ENCODE data around the gene NR2F2.

Gene NR2F2

DNA sequence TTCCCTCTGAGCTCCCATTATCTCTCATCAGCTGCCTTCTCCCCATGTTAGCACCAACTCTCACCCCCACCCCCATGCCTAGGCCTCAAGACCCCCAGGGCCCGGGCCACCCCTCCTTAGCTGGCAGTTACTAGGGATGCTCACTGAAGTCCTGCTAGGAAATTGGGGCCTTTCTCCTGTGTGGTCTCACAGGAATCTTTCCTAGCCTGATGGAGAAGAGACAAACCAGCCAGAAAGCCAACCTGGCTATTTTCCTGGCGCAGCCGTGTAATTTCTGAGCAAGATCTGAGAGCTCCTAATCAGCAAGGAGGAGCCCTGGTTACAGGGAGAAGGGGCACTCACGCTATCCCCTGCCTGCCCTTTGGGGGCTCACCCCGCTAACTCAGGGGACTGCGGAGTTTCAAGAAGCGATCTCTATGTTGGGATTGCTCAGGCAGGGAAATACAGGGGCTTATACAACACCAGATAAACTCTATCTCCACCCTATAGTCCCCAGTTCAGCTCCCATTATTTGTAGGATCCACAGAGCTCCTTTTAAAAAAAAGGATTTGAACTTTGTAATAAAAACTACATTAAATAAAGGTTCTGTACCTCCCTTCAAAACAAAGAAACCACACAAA lies 25.2 kb downstream of the NR2F2 start:
- no peak for DNase-seq

DNA sequence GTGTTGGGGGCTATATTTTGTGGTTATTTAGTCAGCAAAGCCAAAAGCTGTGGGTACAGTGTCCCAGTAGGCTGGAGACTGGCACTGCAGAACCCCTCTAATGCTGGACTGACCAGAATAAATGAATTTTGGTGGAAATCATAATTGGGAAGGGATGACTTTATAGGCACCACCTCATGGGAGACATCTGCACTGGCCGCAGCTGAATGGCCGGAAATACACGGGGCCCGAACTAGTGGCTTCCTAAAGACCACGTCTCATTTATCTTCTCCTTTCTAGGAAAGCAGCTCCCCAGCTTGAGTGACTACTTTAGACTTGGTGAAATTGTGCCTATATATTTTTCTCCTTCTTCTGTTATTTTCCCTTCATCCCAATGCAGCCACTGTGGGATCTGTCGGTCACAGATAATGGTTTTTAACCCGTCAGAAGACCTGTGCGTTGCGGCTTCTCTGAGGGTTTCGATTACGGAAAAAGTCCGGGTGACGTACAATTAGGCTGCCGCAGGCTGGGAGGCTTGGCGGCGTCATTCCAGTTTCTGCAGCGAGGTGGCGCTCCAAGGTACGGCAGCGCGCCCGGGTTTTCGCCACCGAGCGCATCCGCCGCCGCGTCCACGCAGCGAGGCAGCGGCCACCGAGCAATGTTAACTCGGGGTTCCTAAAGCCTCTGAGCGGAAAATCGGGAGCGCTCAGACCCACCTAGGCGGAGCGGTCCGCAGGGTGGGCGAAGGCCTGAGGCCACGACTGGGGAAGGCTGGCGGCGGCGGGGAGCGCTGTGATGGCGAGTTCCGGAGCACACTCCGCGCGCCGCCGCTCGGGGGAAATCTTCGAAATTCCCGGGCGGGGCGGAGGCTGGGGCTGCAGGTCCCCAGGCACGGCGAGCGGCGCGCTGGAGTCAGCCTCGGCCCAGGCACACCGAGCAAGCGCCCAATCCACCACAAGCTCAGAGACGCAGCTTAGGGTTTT lies 26.3 kb downstream of the NR2F2 start:
- peak; percentile 39 for DNase-seq

DNA sequence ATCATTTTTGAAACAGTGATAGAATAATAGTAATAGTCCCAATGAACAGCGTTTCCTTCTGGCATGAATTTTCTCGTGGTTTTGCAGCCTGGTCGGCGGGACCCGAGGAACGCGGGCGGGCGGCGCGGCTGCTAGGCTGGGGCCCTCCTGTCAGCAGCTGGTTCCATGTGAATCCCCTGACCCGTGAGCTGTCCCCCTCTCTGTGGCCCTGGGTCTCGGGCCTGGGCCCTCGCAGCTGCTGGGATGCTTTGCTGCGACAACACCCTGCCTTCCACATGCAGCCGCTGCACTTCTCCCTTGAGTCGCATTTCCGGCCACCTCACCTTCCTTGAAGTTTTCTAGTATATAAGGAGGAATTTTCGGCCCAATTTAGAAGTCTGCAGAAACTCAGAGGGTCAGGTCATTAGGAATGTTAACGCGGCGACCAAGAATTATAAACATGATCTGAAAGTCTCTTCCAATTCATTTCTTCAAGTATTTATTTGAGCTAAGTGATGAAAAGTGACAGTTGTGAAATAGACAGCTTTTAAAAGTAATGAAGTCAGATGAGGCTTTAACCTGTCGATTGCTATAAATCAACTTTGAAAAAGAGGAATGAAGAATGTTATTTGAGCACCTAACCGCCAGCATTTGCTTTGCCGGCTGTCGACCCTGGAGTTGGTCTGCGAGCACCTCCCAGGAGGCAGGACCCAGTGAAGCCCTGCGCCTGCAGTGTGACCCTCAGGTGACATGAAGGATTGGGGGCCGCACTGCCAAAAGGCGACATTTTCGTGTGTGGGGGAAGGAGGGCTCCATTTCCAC lies 27.7 kb downstream of the NR2F2 start:
- DNase-seq = no peak

DNA sequence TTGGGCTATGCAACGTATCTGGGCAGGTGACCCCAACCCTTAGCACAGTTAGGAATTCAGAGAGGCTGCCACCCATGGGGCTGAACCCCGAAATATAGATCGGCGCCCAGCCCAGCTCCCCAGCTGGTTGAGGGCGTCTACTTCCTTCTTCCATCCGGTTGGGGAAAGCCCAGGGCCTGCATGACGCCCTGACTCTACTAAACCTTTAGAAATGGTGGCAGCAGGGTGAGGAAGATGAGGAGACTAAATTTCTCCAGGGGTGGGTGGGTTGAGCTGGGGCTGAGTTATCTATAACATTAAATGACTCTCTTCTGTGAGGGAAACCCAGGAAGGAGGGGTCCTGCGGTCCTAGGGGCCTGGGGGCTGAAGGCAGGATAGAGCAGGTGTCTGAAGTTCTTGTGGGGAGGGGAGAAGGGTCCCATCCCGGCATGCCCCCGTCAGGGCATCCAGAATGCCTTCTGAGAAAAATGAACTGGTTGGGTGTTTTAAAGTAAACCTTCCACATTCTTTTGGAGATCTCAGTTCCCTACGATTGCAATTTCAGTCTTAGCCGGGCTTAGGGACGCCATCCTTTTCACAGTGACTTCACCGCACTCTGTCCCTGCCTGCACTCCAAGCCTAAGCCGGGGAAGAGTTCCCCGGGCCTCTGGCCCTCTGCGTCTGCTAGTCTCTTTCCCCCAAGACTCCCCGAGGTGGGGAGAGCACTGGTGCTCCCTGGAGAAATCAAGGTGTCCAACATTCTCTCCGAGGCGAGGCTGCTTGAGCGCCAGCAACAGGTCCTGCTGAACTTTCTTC lies 28.5 kb downstream of the NR2F2 start:
- no peak for DNase-seq

DNA sequence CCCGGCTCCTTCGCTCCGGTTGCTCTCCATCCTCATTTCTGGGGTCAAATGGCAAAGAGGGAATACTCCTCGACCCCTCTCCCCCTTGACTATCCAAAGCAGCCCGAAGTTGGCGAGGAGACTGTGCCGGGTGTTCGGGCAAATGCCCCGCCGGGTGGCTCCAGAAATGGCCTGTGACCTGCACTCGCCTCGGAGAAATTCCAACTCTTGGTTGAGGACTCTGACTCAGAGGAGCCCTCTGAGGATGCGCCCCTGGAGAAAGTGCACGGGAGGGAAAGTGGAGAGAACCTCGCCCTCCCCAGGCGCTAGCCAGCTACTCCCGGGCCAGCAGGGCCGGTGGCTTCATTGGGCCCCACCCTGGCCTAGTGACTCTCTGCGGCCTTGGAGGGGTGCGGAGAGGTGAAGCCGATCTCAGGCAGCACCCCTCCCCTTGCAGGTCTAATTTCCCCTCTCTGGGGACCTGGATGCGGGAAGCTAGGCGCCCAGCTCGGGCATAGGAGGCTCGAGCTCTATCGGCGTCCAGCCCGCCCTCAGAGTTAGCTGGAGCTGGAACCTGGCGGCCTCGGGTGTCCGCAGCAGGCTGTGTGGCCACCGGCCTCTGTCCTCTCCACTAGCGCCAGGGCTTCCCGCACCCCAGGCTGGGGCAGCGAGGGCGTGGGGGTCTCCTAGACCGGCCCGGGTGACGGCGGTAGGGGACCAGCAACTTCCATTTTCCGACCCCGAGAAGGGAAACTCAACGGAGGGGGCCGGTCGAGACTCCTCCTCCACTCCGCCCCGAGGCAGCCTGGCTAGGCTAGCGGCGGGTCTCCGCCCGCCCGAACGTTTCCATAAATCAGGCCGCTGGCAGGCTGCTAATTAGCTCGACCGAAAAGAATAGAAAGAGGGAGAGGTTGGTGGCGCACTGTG lies 29.4 kb downstream of the NR2F2 start:
- DNase-seq = no peak

DNA sequence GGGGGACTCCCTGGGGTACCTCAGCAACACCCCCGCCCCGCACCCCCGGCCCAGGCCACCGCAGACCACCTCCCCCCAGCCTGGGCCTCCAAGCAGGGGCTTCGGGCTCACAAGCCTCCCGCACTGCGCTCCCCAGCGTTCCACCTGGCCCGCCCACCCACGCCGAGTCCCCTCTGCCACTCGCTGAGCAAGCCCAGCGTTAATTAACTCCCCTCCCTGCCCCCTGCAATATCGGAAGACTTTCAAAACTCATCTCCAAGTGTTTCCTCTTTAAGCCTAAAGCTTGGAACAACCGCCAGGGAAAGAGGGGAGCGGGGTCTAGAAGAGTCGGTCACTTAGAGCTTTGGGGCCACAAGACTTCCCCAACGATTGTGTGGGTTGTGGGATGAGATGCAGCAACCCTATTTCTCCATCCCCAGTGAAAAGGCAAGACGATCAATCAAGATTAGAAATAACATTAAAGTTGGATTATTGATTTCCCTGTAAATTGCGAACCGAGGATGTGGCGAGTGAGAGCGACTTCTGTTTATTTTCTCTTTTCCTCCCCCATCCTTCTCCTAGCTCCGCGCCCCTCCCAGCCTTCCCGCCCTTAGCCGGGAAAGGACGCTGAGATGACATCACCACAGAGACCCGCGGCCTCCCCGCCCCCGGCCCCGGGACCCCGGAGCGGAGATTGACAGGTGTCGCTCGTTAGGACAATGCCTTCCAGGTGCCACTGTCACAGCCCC lies 30.2 kb downstream of the NR2F2 start:
- no peak for DNase-seq

DNA sequence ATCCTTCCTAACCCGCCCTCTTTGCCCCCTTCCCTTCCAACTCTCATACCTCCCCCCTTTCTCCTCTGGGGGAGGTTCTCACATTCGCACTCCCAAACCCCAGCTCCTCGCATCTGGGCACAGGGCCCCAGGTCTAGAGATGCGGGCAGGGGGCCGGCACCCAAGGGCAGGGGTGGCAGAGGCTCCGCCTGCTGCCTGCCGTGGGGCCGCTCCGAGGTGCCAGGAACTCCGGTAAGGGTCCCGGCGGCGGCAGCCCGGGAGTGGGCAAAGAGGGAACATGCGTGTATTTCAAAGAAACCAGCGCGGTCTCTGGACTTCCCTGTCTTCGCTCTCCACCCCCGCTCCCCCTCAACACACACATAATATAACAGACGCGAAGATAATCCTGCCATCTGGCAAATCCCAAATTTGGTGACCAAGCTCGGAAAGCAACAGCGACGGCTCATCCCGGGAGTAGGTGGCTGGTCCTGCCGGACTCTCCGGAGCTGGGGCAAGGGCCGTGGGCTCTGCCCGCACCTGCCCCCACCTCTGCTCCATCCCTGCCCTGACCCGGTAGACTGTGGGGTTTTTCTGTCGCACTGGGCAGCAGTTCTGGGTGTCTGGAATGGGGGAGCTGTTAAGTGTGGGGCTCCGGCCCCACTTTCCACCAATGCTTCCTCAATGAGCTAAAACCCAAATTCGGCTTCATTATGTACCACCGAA lies 31.0 kb downstream of the NR2F2 start:
- no peak for DNase-seq

DNA sequence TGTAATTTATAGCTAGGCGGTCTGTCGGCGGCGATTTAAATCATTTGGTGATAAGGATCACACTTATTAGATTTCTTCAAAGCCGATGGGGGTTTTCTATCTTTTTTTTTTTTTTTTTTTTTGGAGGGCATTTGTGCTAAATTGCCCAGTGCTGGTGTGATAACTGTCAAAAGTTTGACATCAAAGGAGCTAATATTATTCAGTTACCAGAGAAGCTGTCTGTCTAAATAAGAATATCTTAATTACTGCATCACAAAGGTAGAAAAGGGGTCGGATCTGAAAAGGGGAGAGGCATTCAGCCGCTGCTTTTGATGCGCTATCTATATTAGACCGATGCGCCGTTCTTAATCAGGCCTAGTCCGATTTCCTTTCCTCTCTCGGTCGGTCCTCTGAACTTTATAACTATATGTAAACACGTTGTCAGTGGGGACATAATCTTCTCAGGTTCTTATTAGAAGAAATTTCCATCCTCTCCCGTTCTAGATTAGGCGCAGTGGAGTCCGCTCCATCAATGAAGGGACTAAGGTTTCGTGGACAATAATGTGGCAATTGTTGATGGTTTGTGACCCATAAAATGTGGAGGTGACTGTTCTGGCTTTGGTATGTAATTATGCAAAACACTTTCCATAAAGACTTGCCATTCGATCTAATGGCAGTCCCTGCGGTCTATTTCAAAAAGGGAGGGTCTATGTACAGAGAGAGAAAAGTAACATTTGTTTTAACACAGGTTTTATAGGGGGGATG lies 31.7 kb downstream of the NR2F2 start:
- DNase-seq = peak; percentile 47

DNA sequence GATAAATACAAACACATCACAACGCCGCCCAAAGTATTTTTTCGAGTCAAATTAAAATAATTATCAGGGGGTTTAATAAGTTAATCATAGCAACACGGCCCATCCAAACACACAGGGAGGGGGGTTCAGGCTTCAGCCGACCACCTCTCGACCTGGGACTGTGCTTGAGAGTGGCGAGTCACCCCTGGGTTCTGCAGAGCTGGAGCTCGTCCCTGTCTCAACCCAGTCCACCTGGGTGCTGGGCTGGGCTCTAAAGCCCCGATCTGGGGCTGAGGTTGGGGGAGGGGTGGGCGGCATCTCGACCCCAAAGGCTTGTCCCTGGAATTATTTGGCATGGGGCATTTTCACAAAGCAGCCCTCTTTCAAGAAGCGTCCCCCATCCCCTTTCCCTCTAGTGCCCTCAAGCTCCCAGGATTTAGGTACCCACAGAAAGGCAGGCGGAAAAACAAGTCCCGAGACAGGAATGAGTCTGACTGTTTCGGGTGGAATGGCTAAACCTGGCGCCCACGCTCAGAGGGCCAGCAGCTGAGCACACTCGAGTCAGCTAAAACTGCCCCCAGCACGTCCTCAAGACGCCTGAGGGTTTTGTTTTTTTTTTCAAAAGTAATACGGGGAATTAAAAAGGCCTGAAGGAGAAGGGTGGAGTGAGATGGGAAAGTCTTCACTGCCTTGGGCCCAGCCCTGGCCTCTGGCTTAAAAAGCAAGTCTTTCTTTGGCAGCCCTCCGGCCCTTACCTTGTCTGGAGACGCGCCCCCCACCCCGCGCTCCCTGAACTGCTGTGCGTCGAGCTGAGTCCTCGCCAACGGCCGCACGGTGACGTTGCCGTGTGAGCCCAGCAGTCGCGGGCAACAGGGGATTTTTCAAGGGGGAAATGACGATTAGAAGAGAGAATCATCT lies 32.5 kb downstream of the NR2F2 start:
- no peak for DNase-seq

DNA sequence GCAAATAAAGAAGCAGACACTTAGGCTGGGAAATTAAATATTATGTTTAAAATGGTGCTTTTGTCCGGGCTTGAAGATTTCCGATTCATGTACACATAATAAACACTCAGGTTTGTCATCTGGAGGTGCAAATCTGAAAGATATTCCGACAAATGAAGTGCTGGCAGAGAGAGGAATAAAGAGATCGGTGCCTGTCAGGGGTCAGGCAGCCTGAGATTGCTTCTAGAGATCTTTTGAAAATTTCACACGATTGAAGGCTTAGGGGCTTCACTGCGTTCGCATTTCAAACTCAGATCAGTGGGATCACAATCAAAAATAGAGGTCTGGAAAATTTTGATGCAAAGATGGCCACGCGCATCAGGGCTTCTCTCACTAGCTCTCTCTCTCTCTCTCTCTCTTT lies 33.2 kb downstream of the NR2F2 start:
- DNase-seq = no peak

DNA sequence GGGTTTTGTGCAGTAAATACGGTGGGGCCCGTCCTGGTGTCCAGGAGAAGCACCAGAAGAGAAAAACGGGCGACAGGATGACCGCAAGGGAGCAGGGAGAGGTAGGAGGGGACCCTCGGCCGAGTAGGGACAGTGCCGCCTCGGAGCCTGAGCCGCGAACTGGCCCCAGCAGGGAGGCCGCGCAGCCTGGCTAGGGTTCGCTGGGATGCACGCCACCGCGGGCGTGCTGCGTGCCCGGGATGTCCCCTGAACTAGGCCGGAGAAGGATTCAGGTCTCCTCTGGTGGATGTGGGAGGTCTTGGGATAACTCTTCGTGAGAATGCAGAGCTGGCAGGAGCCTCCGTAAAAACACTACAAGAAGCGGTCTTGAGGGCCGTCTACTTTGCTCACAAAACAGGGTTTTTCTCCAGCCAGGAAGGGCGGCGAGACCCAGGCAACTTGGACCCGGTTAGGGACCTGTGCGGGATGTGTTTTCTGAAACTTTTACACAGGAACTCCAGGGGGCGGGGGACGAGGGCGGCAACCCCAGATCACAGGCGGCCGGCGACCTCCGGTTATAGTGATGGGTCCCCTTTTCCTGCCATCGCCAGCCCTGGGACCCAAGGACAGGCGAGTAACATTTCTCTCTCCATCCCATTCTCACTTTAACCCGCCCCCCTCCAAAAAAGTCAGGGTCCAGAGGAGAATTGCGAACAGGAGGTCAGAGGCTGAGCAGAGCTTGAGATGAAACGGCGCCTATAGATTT lies 35.5 kb downstream of the NR2F2 start:
- DNase-seq = no peak

DNA sequence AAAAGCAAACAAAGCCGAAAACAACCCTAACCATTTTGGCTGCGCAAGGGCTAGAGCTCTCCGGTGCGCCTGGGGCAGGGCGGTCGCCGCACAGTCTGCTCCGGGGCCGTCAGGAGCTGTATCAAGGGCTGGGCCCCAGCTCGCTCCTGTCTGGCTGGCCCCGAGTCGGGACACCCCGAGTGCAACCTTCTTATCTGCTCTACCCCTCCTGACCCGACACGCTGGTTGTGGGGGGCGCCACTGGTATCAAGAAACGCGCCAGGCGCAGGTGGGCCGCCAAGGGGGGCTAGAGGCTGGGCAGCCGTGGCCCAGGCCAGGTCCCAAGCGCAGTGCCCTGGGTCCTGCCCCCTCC lies 36.0 kb downstream of the NR2F2 start:
- DNase-seq = no peak

DNA sequence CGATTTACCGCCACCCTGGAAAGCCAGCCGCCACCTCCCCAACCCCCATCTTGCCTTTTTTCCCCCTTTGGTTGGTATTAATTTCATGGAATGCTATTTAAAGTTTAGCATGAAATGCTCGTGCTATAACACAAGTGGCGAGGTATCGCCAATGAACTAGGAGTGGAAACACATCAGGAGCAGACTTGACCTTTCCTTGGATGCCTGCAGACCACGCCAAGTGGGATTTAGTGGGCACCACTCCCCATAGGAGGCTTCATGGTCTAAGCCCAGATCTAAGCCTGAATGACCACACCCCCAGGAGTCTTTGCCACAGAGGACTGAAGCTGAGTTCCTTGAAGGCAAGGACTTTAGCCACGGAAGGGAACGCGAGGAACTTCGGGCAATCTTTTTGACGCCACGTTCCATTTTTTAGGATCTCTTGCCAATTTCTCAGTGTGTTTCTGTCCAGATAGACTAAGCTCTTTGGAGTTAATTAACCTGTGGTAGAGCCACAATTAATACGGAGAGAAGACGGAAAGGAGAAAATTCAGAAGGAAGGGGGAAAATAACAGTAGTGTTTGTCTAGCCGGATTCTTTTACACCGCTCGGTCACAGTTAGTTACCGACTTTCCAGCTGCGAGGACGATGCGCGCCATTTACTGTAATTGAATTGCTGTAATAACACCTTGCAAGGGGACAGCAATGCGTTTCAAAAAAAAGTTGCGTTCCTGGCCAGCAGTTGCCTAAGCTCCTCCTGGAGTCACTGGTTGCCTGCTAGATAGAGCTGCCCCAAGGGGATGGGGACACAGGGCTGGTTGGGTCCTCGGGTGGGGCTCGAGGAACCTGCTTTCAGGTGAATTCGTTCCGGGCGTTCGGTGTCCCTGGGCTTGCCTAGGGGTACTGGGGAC lies 37.1 kb downstream of the NR2F2 start:
- no peak for DNase-seq

DNA sequence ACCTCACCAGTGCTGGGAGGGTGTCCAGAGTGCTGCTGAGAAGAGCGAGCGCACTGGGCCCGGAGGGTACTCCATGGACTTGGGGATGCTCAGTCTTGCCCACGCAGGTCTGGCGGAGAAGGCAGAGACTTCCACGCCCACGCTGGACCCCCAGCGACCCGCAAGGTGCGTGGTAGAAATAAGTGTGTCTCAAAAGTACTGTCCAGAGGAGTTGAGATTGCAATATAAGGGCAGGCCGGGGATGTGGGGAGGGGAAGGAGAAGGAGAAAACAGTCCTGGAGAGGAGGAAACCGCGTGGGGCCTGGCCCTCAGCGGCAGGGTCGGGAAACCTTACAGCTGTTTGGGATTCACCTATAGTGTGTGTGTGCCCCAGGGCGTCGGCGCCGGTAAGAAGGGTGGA lies 38.9 kb downstream of the NR2F2 start:
- DNase-seq = no peak

DNA sequence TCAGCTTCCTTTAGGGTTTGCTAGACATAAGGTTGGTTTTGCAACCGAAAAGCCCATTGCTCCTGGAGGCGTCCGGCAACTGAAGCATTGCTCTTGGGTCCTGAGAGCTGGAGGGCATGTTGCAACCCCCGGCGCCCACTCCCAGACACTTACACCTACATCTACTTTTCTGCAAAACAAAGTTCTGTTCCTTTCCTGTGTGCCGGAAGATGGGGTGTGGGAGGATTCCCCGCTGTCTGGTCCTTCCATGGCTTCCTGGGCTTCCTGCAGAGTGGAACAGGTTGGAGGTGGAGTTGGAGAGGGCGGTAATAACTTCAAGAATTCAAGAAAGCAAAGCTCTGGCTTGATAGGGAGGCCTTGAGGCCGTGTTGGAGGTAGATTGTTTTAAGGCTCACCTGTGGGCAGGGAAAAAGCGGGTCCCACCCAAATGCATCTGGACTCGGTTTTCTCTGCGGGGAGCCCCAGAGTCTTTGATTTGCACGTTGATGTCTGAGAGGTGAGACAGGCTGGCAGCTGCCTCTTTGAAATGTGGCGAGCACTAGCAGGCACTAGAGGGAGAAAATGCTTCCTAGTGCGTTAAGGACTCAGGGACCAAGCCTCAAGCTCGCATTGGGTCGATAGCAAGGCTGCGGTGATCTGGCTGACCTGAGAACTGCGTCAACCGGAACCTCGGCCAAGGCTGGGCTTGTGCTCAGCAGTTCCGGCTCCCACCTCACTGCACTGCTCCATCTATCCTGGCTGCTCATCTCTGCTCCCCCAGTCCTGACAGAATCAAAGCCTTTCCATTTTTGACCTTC lies 39.5 kb downstream of the NR2F2 start:
- no peak for DNase-seq

DNA sequence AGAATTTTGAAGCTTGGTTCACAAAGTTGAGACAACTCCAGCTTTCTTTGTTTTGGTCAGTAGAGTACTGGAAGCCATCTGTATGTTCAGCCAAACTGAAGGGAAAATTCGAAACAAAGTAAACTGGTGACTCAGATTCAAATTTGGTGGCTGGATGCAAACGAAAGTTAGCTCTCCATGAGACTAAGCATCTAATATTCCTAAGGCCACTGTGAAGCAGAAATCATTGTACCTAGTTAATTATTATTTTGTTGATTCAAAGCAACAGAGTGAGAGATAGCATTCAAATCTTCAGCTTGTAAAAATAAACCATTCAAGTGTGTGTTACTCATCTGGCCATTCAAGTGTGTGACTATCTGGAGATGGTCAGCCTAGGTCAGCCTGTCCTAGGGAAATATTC lies 42.1 kb downstream of the NR2F2 start:
- DNase-seq = no peak

All from NCI-H748 treated with DMSO at 0.1 percent for 48 hours (cell line).